HuH-7 (cell line): ENCODE measurements around the gene DMPK.

Source experiments
- DNase-seq: peaks from one replicate; pipeline ENCODE4 v3.0.0; 2011; ENCODE audit warnings: low spot score

The DMPK gene, protein sequence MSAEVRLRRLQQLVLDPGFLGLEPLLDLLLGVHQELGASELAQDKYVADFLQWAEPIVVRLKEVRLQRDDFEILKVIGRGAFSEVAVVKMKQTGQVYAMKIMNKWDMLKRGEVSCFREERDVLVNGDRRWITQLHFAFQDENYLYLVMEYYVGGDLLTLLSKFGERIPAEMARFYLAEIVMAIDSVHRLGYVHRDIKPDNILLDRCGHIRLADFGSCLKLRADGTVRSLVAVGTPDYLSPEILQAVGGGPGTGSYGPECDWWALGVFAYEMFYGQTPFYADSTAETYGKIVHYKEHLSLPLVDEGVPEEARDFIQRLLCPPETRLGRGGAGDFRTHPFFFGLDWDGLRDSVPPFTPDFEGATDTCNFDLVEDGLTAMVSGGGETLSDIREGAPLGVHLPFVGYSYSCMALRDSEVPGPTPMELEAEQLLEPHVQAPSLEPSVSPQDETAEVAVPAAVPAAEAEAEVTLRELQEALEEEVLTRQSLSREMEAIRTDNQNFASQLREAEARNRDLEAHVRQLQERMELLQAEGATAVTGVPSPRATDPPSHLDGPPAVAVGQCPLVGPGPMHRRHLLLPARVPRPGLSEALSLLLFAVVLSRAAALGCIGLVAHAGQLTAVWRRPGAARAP

DNA sequence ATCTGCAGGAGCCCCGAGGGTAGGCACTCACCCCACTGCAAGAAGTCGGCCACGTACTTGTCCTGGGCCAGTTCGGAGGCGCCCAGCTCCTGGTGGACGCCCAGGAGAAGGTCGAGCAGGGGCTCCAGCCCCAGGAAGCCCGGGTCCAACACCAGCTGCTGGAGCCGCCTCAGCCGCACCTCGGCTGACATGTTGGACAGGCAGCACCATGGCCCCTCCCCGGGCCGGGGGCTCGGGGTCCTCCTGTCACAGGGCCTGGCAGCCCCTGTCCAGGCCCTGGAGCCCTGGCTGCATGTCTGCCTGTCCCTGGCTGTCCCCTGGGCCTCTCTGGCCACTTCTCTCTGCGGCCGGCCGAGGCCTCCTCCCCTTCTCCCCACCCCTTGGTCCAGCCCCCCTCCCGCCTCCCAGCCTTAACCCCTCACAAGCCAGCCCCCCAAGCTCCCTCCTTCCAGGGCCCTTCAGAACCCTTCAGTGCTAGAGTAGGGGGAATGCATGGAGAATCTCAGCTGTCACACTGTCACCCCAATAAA, at the start of gene DMPK:
Gene DMPK, minus strand, starts transcription at position 329 of the 530 bp plus-strand sequence. Its CDS starts 138 bp downstream, at position 191.
- no peak for DNase-seq

DNA sequence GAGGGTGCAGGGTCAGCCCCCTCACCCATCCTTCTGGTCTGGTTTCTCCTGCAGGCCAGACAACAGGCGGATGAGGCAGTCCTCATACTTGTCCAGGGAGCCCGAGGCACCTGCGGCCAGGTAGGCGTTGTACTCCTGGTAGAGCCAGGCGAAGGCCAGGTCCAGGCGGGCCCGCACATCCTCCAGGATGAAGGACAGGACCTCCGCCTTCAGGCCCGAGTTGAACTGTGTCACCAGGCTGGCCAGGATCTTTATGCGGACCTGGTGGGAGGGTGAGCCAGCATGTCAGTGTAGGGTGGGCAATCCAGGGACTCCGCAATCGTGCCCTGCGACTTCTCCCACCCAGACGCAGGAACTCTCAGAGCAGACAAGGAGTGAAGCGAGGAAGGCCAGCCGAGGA, 46.7 kb upstream of the DMPK start:
- DNase-seq: no peak

DNA sequence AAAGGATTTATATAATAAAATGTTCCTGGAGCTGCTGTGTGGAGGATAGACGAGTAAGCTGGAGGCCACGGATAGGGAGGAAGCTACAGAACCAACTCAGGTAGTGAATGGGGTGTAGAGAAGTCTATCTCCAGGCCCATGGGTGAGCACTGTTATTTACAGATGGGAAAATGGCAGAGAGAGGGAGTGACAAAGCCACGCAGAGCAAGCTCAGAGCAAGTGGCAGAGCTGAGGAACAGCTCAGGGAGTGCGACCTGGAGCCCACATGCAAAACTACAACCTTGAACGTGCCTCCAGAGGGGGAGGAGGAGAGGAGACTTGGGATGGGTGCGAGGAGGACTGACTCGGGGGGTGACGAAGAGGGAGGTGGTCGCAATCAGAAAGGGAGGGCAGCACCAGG, 46.2 kb upstream of the DMPK start:
- no peak for DNase-seq

DNA sequence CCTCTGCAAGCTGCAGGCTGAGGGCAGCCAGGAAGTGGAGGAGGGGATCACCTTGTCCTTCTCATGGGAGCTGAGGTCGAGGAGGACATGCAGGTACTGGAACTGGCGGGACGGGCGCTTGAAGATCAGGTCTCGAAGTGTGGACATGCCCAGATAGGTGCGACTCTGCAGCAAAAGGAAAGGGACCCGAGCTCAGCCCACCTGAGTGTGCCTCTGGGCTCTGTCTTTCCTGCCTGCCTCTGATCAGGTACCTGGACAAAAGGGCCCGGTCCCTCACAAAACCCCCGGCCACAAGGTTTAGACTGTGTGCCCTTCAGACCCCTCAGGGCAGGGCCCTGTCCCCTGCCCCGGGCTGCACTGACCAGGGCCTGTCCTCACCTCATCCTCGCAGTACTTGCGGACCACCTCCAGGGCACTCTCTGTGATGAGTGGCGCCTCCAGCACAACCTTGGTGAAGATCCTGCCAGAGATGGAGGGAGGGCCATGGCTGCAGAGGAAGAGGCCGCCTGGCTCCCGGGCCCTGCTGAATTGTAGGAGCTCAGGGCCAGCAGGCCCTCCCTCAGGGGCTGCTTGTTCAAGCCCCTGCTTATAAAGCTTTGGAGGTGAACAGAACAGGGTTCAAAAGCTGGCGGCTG, 45.3 kb upstream of the DMPK start:
- no peak for DNase-seq

DNA sequence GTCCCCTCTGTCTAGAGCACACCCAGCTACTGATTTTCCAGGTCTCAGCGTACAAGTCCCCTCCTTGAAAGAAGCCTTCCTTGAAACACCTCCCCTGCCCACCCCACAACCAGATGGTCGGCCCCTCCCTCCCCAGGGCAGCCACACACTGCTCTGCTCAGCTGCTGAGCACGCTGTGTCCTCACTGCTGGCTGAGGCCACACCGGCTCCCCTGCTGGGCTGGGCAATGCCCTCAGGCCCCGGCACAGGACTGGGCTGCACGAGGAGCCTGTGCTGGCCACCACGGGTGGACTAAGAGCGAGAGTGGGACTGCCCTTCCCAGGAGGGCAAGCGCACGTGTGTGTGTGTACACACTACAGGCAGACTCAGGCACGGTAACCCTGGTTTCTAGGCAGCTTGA, 44.6 kb upstream of the DMPK start:
- no peak for DNase-seq

DNA sequence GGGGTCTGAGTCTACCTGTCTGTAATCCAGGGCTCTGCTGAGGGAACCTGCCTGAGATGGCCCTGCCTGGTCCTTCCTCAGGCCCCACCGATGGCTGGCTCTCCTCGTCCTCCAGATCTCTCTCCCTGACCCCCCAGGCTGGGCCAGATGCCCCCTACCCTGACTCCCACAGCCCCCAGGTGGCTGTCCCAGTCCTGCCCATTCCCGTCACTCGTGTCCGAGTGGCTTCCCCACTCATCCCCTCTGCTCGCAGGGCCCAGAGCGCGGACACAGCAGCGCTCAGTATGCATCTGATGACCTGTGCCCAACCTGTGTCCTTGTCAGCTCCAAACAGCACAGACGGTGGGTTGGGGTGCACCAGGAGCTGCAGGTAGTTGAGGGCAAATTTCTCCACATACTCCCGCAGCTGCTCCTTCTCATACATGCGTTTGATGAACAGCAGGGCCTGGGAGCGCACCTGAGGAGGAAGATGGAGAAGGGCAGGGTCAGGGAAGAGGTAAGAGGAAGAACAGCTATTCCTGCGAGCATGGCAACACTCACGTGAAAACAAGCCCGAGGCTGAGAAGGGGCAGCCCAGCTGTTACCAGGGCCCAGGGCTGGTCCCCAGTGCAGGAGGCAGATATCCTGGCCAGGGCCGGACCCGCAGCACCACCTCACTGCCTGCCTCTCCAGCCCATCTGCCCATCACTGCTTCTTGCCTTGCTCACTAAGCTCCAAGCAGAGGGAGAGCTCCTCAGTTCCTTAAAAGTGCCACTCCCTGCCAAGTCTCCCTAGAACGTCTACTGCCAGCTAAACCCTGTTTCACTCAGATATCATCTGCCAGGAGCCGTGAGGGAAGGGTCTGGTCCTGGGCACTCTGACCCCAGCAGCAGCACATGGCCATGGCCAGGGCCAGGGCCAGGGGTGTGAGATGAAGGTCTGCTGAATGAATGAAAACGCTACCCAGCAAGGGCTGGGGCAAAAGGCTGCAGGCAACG, 43.9 kb upstream of the DMPK start:
- no peak for DNase-seq

DNA sequence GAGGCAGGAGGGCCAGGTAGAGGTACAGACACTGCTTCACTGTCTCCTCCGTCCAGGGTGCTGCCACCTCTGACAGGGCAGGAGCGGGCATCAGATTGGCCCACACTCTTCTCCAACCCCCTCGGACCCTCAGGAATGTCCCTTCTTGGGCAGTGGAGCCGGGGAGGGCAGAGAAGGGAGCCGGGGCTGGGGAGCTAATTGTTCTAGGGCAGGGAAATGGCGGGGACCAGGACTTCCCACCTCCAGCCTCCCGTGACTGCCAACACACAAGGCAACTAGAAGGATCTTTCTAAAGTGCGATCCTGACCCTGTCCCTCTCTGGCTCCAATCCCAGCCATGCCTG, 42.9 kb upstream of the DMPK start:
- no peak for DNase-seq

DNA sequence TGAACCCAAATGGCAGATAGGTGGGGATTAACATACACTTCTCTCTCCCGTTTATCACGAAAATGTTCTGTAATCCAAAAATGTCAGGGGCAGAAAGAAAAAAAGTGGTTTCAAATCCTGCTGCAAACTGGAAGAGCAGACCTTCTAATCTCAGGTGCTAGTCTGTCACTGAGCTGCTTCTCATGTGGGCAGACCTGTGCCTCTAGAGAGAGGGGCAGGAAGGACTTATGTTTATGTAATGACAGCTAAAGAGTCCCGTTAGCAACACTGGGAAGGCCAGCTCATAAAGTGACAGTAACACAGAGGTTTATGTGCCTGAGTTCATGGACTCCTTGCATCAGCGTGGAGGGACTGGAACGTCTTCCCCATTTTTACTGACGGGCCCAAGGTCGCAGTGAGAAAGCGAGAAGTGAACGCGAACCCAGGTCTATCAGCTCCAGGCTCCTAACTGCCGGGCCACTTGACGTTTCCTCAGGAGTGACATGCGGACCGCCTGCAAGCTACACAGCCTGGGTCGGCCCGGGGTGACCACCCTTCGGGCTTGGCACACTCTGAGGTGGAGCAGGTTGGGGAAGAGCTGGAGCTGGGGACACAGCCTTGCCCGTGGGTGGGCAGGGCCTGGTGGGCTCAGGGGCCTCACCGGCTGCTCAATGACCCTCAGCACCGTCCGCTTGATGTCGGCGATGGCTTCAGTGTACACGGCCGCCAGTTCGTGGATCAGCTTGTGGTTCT, 42.4 kb upstream of the DMPK start:
- DNase-seq: no peak

DNA sequence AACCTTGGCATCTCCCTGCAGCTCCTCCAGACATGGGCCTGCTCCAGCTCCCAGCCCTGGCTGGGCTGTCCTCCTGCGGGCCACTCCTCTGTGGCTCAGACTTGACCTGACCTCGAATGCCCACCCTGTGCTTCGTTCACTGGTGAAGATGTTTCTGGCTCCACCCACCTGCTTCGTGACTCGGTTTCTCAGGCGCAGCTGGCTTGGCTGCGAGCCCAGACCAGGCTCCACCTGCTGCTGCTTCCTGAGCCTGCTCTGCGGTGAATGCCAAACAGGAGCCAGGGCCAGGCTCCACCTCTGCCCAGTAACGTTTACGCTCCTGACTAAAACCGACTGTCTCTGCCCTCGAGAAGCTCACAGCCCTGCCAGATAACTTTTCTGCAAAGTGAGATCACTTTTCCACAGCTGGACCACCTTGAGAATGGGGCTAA, 41.8 kb upstream of the DMPK start:
- no peak for DNase-seq

DNA sequence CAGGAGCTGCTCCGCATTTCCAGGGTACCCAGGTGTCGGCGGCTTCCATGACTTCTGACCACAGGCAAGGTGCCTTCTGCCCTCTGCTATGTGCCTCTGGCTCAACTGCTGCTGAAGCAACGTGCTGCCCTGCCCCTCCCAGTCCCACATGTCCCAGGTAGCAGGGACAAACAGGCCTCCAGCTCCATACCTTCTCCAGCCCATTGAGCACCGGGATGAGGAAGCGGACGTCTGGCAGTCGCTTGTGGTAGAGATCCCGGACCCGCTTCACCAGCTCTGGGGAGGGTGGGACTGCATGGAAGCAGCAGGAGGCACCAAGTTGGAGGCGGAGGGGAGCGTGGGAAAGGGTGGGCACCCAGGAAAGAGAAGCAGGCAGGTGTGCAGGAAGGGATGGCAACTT, 40.9 kb upstream of the DMPK start:
- no peak for DNase-seq

DNA sequence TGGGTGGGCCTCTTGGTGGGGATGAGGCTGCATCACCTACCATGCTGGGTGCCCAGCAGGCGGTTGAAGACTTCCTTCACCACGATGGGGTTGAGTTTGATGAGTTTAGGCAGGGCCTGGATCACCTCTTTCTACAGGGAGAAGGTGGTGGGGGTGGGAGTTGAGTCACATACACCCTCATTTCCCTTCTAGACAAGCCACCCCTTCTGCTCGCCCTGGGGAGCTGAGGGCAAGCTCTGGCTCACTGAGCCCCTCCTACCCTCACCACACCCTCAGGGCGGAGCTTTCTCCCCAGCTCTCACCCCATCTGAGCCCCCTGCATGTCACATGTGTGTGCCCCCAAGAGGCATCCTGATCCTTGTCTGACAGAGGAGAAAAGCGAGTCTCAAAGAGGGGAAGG, 40.4 kb upstream of the DMPK start:
- DNase-seq: no peak

DNA sequence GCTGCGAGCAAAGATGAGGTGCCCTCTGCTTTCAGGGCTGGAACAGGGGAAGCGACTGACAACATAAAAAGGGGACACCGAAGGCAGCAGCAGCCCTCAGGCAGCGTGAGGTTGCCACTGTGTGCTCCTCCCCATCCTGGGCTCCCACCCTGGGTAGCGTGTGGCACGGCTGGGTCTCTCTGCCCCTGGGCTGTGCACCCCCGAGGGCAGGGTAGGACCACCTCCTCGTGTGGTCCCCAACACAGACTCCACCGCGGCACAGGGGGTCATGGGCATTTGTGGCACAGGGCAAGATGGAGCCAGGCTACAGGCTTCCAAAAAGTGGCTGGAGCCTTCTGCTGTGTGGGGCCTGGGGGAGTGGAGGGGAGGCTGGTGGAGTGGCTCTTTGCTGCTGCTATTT, 39.3 kb upstream of the DMPK start:
- DNase-seq: no peak

DNA sequence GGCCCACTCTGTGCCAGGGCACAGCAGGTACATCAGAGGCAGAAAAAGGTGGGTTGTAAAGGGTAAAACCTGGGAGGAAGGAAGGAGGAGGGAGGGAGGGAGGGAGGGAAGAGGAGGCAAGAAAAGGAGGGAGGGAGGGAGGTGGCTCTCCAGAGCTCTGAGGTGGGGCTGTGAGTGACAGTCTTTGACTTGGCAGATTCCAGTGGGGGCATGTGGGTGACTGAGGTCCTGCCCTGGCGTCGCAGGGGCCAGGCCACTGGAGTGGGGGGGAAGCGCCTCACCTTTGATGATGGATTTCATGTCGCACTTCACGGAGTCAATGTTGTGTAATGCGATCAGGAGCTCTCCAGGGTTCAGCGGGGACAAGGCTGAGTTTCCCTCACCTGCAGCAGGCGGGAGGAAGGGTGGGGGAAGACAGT, 38.8 kb upstream of the DMPK start:
- DNase-seq: no peak

DNA sequence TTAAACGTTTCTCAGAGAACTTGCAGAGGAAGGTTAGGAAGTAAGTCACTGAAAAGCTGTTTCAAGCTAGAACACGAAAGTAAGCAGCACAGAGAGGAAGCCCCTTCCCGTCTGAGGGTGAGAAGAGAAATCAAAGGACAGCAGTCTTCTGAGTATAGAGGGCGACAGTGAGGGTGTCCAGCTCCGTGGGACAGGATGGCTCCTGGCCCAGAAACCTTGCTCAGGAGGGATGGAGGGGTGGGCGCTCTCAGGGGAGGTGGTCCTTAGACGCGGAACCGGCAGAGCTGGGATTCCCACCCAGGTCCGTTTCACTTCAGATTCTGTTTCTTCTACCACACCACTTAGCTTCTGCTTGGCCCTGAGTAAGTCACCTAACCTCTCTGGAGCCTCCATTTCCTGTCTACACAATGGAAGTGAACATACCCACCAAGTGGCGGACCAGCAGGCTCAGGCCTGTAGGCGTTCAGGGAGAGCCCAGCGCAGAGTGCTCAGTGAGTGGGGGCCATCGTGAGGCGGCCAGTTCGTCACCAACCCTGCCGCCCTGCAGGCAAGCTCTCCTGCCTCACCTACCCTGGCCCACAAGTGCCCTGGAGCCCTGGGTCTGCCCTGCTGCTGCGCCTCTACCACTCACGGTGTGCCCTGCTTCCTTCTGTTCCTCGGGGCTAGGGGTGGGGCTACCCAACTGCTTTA, 38.3 kb upstream of the DMPK start:
- DNase-seq: no peak

DNA sequence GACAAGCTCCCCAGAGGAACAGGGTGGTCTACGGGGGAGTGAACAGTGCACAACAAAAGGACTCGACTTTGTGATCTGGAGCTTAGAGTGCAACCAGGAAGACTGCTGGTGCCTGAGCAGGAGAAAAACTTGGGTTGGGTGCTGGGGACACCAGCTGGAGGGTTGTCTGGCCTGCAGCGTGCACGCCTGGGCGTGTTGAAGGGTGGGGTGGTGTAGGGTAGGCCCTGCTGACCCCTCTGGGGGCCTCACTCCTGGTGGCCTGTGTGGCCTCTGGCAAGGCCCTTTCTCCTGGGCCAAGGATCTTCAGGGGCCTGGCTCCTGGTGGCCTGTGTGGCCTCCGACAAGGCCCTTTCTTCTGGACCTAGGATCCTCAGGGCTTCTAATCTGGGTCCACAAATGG, 37.5 kb upstream of the DMPK start:
- no peak for DNase-seq

DNA sequence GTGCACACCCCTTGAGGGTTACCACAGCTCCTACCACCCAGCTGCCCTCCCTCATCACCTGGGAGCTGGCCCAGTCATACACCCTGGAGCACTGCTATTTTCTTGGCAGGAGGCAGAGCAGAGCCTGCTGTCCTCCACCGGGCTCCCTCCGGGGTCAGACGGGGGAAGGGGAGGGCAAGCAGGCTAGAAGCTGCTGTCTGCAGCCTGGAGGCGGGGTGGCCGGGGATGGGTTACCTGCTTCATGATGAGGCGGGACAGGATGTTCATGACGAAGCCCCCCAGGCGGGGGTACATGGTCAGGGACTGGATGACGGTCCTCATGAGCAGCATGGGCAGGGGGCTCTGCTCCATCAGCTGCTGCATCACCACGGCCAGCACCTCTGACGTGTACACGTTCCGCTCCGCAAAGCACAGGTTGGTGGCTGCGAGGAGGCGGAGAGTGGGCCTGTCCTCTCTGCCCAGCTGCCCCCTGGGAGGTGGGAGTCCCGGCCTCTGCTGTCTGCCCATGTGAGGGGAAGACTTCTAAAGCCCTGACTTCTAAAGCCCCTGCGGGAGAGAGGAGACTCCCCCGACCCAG, 35.5 kb upstream of the DMPK start:
- peak; percentile 37 for DNase-seq

DNA sequence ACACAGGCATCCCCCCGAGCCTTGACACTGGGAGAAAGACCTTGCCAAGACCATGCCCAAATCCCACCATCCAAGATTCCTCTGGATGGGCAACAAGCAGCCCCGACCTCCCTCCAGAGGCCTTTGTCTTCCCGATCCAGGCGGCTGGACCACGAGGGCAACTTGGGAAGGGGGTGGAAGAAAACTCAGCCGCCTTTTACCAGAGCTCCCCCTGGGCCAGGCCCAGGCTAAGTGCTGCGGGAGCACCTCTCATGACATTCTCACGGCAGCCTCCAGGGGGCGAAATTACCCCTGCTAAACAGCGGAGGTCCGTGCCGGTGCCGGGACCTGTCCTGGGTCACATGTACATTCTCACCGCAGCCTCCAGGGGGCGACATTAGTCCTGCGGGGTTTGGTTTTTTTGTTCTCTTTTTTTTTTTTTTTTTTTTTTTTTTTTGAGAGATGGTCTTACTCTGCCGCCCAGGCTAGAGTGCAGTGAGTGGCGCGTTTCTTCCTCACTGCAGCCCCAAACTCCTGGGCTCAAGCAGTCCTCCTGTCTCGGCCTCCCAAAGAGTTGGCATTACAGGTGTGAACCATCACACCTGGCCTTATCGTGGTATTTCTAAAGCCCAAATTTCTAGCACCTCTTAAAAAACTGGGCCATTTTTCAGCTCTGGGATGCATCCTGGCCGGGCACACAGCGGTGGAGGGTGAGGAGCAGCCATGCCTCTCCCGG, 34.9 kb upstream of the DMPK start:
- DNase-seq: peak; percentile 99

DNA sequence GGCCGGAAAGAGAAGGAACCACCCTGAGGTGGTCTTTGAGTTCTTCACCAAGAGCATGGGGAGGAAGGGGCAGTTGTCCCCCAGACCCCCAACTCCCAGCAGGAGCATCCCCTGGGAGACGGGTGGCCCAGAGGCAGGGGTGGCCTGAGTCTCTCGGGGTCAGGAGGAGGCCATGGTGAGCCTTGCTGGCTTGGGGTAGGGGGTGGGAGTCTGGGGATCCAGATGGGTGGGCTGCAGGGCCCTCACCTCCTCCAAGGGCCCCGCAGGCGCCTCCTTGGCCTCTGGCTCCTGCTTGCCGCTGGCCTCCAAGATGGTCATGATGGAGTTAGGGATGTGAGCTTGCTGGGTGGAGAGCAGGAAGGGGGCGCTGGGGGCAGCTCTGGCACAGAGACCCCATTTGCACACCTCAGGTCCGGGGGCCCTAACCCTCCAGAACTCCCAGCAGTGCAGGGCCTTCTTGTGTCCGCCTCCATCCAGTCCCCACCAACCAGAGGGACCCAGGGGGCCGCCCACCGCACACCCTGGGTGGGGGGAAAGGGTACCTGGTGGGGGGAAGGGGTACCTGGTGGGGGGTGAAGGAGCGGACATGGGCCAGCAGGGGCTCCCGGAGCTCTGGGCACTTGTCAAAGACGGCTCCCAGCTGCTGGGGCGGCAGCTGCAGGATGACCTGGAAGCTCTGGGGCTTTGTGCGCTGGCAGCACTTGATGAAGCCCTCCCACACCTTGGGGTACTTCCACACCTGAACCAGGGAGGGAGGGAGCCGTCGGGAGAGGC, 34.1 kb upstream of the DMPK start:
- no peak for DNase-seq
